Activated CD4-positive, alpha-beta T cell treated with anti-CD3 and anti-CD28 coated beads, Interleukin-10, Interleukin-2, amounts not matched to agents 100 ng/mL and 50 ng/mL, durations not matched to agents 16 hours and 8 hours (primary cell): ENCODE results near the gene GATA6.

Experiments used
- DNase-seq: peaks from one replicate; pipeline ENCODE4 v3.0.0-alpha.2; 2020

GATA6 gene

DNA sequence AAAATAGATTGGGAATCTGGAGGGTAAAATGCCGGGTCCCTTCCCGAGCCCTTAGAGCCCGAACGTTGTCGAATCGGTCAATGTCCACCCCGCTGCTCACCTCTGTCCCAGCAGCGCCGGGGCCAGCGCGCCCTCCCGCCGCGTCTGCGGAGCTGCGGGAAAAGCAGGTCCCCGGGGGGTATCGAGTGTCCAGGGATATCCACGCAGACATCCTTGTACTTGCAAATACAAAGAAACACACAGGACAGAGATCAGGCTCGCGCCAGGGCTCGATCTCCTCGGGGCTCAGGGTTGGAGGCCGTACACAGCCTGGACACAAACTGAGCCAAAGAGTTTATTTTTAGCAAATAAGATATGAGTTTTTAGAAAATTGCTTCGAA lies 2.3 kb upstream of the GATA6 start:
- no peak for DNase-seq

- DNase-seq = no peak
Measured at GRCh38 chr18:22167471-22168241, 1.7 kb upstream of the GATA6 start.

- peak; percentile 27 for DNase-seq
Measured at GRCh38 chr18:22168360-22168921, 948 bp upstream of the GATA6 start.

DNA sequence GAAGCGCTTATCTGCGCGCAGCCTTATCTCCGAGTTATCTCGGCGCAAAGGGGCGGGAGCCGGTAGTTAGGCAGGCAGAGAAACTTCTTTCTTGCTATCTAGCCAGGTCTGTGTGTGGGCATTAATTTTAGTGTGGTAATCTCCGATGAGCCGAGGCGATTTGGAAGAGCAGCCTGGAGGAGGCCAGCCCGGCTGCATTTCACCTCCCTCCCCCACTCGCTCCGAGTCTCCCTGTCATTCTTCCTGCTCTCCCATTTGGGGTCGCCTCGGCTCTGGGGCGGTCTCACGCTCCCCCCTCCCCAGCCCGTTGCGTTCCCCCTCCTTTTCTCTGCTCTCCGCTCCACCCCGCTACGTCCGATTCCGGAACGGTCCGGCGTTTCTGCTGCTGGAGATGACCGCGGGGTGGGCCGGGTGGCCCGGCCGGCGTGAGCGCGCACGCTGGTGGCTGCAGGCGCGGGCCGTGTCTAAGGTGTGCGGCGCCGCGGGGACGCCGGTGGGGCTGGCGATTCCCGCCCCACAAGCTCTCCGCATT lies 566 bp downstream of the GATA6 start:
- no peak for DNase-seq

- DNase-seq = no peak
Measured at GRCh38 chr18:22170421-22171257, 1.2 kb downstream of the GATA6 start.

DNA sequence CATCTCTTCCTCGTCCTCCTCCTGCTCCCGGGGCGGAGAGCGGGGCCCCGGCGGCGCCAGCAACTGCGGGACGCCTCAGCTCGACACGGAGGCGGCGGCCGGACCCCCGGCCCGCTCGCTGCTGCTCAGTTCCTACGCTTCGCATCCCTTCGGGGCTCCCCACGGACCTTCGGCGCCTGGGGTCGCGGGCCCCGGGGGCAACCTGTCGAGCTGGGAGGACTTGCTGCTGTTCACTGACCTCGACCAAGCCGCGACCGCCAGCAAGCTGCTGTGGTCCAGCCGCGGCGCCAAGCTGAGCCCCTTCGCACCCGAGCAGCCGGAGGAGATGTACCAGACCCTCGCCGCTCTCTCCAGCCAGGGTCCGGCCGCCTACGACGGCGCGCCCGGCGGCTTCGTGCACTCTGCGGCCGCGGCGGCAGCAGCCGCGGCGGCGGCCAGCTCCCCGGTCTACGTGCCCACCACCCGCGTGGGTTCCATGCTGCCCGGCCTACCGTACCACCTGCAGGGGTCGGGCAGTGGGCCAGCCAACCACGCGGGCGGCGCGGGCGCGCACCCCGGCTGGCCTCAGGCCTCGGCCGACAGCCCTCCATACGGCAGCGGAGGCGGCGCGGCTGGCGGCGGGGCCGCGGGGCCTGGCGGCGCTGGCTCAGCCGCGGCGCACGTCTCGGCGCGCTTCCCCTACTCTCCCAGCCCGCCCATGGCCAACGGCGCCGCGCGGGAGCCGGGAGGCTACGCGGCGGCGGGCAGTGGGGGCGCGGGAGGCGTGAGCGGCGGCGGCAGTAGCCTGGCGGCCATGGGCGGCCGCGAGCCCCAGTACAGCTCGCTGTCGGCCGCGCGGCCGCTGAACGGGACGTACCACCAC lies 2.1 kb downstream of the GATA6 start:
- DNase-seq = no peak

- no peak for DNase-seq
Measured at GRCh38 chr18:22172120-22172582, 2.8 kb downstream of the GATA6 start.

- no peak for DNase-seq
Measured at GRCh38 chr18:22172594-22173049, 3.2 kb downstream of the GATA6 start.

GRCh38 chr18:22173221-22173927 lies 4.0 kb downstream of the GATA6 start:
- no peak for DNase-seq

- no peak for DNase-seq
Measured at GRCh38 chr18:22173928-22174301, 4.5 kb downstream of the GATA6 start.

- no peak for DNase-seq
Measured at GRCh38 chr18:22174341-22175145, 5.2 kb downstream of the GATA6 start.

- no peak for DNase-seq
Measured at GRCh38 chr18:22175346-22175745, 6.0 kb downstream of the GATA6 start.

- DNase-seq = no peak
Measured at GRCh38 chr18:22176420-22177326, 7.3 kb downstream of the GATA6 start.

DNA sequence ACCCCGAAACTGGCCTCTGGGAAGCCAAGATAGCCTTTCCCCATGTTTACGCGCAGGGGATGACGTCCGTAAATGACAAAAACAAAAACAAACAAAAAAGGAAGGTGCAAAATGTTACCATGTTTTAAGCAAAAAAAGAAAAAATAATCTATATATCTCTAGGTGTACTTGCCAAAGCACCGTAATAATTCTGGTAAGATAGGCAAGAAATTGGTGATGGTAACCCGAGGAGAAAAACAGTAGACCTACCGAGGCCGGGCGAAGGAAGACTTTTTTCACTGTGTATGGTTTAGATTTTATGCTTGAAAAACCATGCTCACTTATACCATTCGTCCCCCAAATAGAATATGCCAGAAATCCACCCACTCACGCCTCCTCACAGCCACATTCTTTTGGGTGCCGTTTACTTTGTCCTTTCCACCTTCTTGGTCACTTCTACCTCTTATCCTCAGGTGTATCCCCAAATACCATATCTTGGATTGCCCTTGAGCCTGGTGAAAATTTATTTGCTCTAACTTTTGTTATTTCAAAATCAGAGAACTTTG lies 8.0 kb downstream of the GATA6 start:
- DNase-seq = no peak

GRCh38 chr18:22179174-22179573 lies 9.8 kb downstream of the GATA6 start:
- DNase-seq = no peak

DNA sequence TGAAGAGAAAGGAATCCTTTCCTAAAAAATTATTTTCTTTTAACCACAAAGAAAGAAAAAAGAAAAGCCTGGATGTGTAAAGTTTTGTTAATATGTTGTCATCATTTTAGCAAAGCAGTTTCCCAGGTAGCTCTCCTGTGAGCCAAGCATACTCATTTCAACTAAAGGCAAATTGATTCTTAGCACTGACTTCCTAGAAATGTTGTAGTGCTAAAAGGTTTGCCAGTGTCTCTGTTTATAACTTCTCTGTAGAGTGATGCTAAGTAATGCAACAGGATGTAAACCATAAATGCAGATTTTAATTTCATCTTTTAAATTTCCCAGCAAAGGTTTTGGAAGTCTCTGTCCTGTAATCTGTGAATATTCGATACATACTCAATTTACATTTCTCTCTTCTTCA lies 10.2 kb downstream of the GATA6 start:
- no peak for DNase-seq

DNA sequence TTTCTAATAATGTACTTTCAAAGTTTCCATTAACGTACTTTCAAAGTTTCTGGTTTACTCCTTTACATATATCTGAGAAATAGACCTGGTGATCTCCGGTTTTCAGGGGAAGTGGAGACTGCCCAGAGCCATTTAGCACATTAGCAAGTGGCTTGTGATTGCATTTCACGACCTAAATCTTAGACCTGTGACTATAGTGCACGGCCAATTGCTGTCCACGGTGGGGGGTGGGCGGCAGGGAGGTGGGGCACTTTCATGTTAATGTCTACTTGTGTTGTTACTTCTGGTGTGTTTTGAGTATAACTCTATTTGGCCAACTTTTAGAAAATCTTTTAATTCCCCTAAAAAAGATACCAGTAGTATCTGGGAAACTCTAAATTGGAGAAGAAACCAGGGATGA lies 11.3 kb downstream of the GATA6 start:
- DNase-seq = no peak

DNA sequence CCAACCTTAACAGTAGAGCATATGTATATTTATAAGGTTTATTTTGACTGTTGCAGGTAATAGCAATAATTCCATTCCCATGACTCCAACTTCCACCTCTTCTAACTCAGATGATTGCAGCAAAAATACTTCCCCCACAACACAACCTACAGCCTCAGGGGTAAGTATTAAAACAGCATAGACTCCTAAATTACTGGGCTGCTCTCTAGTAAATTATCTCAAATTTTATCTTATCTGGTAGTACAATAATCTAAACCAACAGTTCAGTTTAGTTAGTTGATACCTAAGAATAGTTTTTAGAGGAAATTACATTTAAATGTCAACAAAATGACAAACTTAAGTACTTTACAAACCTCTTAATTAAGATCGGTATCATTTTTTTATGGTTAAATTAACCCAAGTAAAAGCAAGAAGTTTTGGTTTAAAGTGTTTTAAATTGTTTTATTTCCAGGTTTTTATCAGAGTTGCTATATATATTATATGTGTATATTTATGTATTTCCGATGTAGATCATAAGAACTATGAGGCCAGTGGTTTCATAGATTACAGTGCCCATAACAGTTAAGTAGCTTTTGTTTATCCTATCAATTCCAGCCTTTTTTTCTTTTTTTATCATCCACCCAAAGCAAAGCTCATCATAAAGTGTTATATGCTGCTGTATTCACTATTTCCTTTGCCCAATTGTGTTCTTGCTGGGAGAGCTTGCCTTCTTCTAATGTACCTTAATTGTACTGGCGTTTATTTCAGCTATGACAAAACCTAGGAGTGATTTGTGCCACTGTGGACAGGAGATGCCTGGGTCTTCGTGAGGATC lies 13.7 kb downstream of the GATA6 start:
- DNase-seq = no peak
